Naive thymus-derived CD4-positive, alpha-beta T cell (primary cell): ENCODE results near the gene TLCD5. TPM values are rescaled to one million over a fixed set of nuclear protein-coding genes. Genes with fewer than 3 reads are reported as not detected.

Experiments
- ATAC-seq: fragments of 150-1000 bp; cut with Tn5 transposase; 2 replicates; pipeline ENCODE4 v1.10.0; 2021; ENCODE audit warnings: mild to moderate bottlenecking, moderate library complexity
- CTCF ChIA-PET: fragments of 350-600 bp; sonication (Branson Sonifier 250); formaldehyde crosslinking; loops from one replicate; lab custom pipeline; 2021; ENCODE audit warnings: antibody characterized with exemption; lab: Charles Lee
- POLR2A ChIA-PET: fragments of 350-600 bp; sonication (Branson Sonifier 250); formaldehyde crosslinking; loops from one replicate; lab custom pipeline; 2021; ENCODE audit warnings: antibody characterized with exemption, inconsistent platforms; lab: Charles Lee
- DNase-seq, 9 donors: peaks; one replicate each; pipeline versions ENCODE4 v3.0.0 to v3.0.0-alpha.2; 2020 to 2022; ENCODE audit warnings: mixed read lengths in 1 of 9
- H3K27ac ChIP-seq: one replicate; pipeline ENCODE4 v1.7.0; 2013; ENCODE audit warnings: mild to moderate bottlenecking, low read depth, low read length, moderate library complexity
- H3K27me3 ChIP-seq, 2 donors: one replicate each; pipeline ENCODE4 v1.7.0; 2013; ENCODE audit warnings: low read length in 2 of 2, mild to moderate bottlenecking in 2 of 2, moderate library complexity in 2 of 2; ENCODE audit not compliant: control insufficient read depth in 2 of 2, insufficient read depth in 2 of 2
- H3K36me3 ChIP-seq, 3 experiments: 1 replicate in 2 of 3; 2 replicates in 1 of 3; pipeline ENCODE4 v1.7.0; 2013; ENCODE audit warnings: low read length in 3 of 3, mild to moderate bottlenecking in 3 of 3, moderate library complexity in 1 of 3; ENCODE audit not compliant: insufficient read depth in 3 of 3, control insufficient read depth in 2 of 3
- H3K4me1 ChIP-seq, 2 donors: one replicate each; pipeline ENCODE4 v1.7.0; 2013; ENCODE audit warnings: low read length in 2 of 2, mild to moderate bottlenecking in 2 of 2, moderate library complexity in 1 of 2; ENCODE audit not compliant: control insufficient read depth in 2 of 2, insufficient read depth in 2 of 2
- H3K4me3 ChIP-seq: 2 replicates; pipeline ENCODE4 v1.7.0; 2013; ENCODE audit warnings: mild to moderate bottlenecking, low read length
- H3K9me3 ChIP-seq, 3 experiments: 1 replicate in 2 of 3; 2 replicates in 1 of 3; pipeline ENCODE4 v1.7.0; 2013; ENCODE audit warnings: low read length in 3 of 3; ENCODE audit not compliant: control insufficient read depth in 2 of 3
- H3K27ac Mint-ChIP-seq, 9 donors: one replicate each; pipeline ENCODE4 v1.8.0; 2020 to 2022; ENCODE audit warnings: mixed read lengths in 9 of 9, mild to moderate bottlenecking in 8 of 9, moderate library complexity in 5 of 9, inconsistent platforms in 2 of 9
- H3K27me3 Mint-ChIP-seq, 5 donors: one replicate each; pipeline ENCODE4 v1.8.0; 2021 to 2022; ENCODE audit warnings: mixed read lengths in 5 of 5, mild to moderate bottlenecking in 1 of 5
- H3K36me3 Mint-ChIP-seq, 5 donors: one replicate each; pipeline ENCODE4 v1.8.0; 2020 to 2022; ENCODE audit warnings: mixed read lengths in 5 of 5, mild to moderate bottlenecking in 3 of 5, inconsistent platforms in 1 of 5
- H3K4me1 Mint-ChIP-seq, 7 donors: one replicate each; pipeline ENCODE4 v1.8.0; 2020 to 2022; ENCODE audit warnings: mixed read lengths in 7 of 7, mild to moderate bottlenecking in 3 of 7, inconsistent platforms in 1 of 7
- H3K4me3 Mint-ChIP-seq, 10 donors: one replicate each; pipeline ENCODE4 v1.8.0; 2020 to 2022; ENCODE audit warnings: mild to moderate bottlenecking in 10 of 10, mixed read lengths in 10 of 10, moderate library complexity in 6 of 10, inconsistent platforms in 2 of 10
- H3K9me3 Mint-ChIP-seq, 11 donors: one replicate each; pipeline ENCODE4 v1.8.0; 2020 to 2022; ENCODE audit warnings: mixed read lengths in 11 of 11, mild to moderate bottlenecking in 4 of 11, inconsistent platforms in 1 of 11, moderate library complexity in 1 of 11
- intact Hi-C, 2 donors: fragments of 100-400 bp; cut with micrococcal nuclease; formaldehyde crosslinking; loops; one replicate each; pipeline ENCODE4 v1.15.1; 2023
- polyA plus RNA-seq, 2 donors: library from polyadenylated mRNA; unstranded; fragments of 300-500 nt; fragmentation: Illumina TruSeq; gene quantifications; one replicate each; pipeline ENCODE4 v1.2.3, GENCODE V29; 2021
- total RNA-seq, 6 experiments: library from RNA in 5 of 6; stranded (reverse) in 5 of 6; gene quantifications; 1 replicate in 5 of 6; 2 replicates in 1 of 6; pipeline ENCODE4 v1.2.3 and lab custom pipeline; 2021 to 2026

The TLCD5 gene
- total and polyA plus RNA-seq, 7 experiments from 2014 or later, result 0.11 to 0.48 (median 0.17) TPM; not detected in 4

DNA sequence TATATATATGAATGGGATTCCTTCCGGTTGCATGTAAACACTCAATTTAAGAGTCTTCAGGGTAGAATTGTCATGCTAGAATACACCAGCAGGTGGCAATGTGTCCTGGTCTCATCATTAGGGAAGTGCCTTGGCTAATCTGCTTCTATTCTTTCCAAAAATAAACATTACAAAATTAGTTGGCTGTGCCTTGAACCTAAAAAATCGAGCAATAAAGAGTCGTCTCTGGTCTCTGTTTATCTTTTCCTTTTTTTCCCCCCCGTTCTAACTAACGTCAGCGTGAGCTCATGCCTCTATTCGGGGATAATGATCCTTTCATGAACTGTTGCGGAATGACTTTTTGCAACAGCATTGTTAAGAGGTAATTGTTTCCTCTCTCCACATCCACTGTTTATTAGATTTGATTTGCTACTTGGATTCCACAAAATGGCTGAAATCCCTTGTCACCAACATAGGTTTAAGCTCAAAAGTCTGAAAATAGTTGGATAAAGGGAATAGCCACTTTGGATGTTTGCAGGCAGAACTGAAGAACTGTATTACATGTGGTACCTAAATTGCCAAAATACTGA, 9.9 kb downstream of the TLCD5 start:
- ChIA-PET POLR2A (interaction anchor here (1.1 kb wide), 1 partner anchor 8 kb away, joined by 4 read pairs; no protein-coding TSS in a partner anchor), CTCF (interaction anchor here (1.0 to 3.7 kb wide), 4 partner anchors 15 to 349 kb away, joined by 3 to 23 read pairs (median 4); no protein-coding TSS in a partner anchor)
- intact Hi-C loops, result loop anchor here (1.0 to 10.0 kb wide), 10 partner anchors 9 to 859 kb away; partner anchors contain the start of genes GRIK4 (in 2 of the 2), NECTIN1 (in 1 of the 2) and OAF (in 1 of the 2)
- H3K4me1 Mint-ChIP-seq, result peaks cover 20 to 36% (median 30%) of the 10 kb centered on the region in 7 donors
- peak overlapping the region; percentile 44 to 86 (median 72) for H3K4me3 Mint-ChIP-seq
- peak; percentile 70 for ATAC-seq
- H3K9me3 ChIP-seq, result no peaks in the 10 kb centered on the region
- H3K4me1 ChIP-seq, result peaks cover 13 to 22% of the 10 kb centered on the region in 2 donors
- H3K36me3 ChIP-seq, result no peaks in the 10 kb centered on the region
- DNase-seq, result peak in 8 of 9 donors; percentile 32 to 70 (median 60)
- H3K9me3 Mint-ChIP-seq, result peaks cover 0 to 13% (median 0%) of the 10 kb centered on the region in 11 donors
- peaks cover 0 to 23% of the 10 kb centered on the region in 2 donors for H3K27me3 ChIP-seq
- H3K36me3 Mint-ChIP-seq, result peaks cover 0 to 5% (median 0%) of the 10 kb centered on the region in 5 donors
- no peak overlapping the region for H3K27ac ChIP-seq
- peak overlapping the region; percentile 65 for H3K4me3 ChIP-seq
- H3K27ac Mint-ChIP-seq, result peak overlapping the region in 2 of 9 donors; percentile 64 to 77
- H3K27me3 Mint-ChIP-seq, result peaks cover 54 to 64% (median 59%) of the 10 kb centered on the region in 5 donors

DNA sequence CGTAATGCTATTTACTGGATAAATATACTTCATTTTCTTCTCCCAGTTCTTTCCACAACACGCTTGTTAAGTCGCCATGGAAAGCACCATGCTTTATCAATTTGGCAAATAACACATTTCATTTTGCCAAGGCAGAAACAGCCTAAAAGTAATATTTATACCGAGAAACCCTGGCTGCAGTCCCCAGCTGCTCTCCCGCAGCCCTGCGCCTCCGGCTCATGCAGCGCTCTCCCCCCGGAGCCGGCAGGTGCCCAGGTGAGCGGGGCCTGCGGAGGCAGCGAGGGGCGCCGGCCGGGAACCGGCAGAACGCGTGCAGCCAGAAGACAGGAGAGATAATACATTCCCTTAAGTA, 10.4 kb downstream of the TLCD5 start:
- intact Hi-C loops, result loop anchor here (1.0 to 10.0 kb wide), 10 partner anchors 9 to 859 kb away; partner anchors contain the start of genes GRIK4 (in 2 of the 2), NECTIN1 (in 1 of the 2) and OAF (in 1 of the 2)
- Mint-ChIP-seq H3K4me3 (peak overlapping the region; percentile 34 to 86 (median 62)), H3K36me3 (peaks cover 0 to 6% (median 0%) of the 10 kb centered on the region in 5 donors), H3K9me3 (peaks cover 0 to 13% (median 0%) of the 10 kb centered on the region in 11 donors), H3K27ac (no peak overlapping the region), H3K4me1 (peaks cover 20 to 36% (median 31%) of the 10 kb centered on the region in 7 donors), H3K27me3 (peaks cover 55 to 64% (median 60%) of the 10 kb centered on the region in 5 donors)
- ATAC-seq, result peak; percentile 27
- H3K27ac ChIP-seq, result no peak overlapping the region
- peaks cover 0 to 23% of the 10 kb centered on the region in 2 donors for H3K27me3 ChIP-seq
- H3K4me3 ChIP-seq, result peak overlapping the region; percentile 65
- DNase-seq, result peak in 1 of 9 donors; percentile 34
- no peaks in the 10 kb centered on the region for H3K36me3 ChIP-seq
- ChIA-PET CTCF (interaction anchor here (1.0 to 3.7 kb wide), 3 partner anchors 14 to 349 kb away, joined by 3 to 23 read pairs (median 4); no protein-coding TSS in a partner anchor), POLR2A (interaction anchor here (1.1 kb wide), 1 partner anchor 9 kb away, joined by 4 read pairs; no protein-coding TSS in a partner anchor)
- H3K9me3 ChIP-seq, result no peaks in the 10 kb centered on the region
- peaks cover 13 to 22% of the 10 kb centered on the region in 2 donors for H3K4me1 ChIP-seq

DNA sequence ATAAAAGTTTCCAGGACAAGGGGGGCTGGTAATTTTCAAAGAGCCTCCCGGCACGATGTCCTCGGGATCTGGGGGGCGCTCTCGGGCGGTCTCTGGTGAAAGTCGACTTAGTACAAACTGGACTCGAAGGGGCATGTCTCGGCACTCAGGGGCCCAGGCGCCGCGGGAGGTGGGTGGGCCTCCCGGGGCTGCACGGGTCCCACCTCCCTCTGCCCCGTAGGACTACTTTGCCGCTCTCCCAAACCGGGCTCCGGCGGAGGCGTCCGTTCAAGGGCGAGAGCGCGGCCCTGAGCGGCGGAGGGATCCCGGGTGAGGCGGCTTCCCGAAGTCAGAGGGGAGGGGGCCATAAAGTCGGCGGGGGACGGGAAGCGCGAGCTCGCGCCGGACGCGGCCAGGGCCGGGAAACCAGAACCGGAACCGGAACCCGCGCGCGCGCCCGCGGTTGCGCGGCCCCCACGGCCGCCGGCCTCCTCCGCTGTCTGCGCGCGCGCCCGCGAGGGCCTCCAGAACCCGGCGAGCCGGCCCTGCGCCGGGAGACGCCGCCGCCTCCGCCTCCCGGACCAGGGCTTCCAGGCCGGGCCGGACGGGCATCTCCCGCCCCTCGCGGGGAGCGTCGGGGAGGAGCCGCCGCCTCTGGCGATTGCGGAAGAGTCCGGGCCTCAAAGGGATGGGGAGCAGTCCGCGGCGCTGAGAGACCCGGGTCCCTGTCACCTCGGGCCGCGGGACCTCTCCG, 11.0 kb downstream of the TLCD5 start, which contains the start of gene ARHGEF12:
ARHGEF12 (plus strand) TSS at position 506 of the 733 bp plus-strand sequence. CDS start 831 bp downstream, outside the sequence.
- peaks cover 58 to 68% (median 63%) of the 10 kb centered on the region in 5 donors for H3K27me3 Mint-ChIP-seq
- H3K9me3 Mint-ChIP-seq, result peaks cover 0 to 13% (median 0%) of the 10 kb centered on the region in 11 donors
- peaks cover 0 to 8% (median 0%) of the 10 kb centered on the region in 5 donors for H3K36me3 Mint-ChIP-seq
- DNase-seq (peak; percentile 16 to 86 (median 47)), ATAC-seq (peak; percentile 72)
- no peak within 1 kb of the TSS for H3K27ac ChIP-seq
- H3K27me3 ChIP-seq, result peaks cover 0 to 26% of the 10 kb centered on the region in 2 donors
- peak within 1 kb of the TSS; percentile 65 for H3K4me3 ChIP-seq
- peaks cover 20 to 36% (median 31%) of the 10 kb centered on the region in 7 donors for H3K4me1 Mint-ChIP-seq
- ChIA-PET POLR2A (interaction anchor here (0.5 kb wide), 1 partner anchor 845 kb away, joined by 5 read pairs; no protein-coding TSS in a partner anchor), CTCF (interaction anchor here (3.7 kb wide), 1 partner anchor 348 kb away, joined by 23 read pairs; no protein-coding TSS in a partner anchor)
- peak within 1 kb of the TSS; percentile 75 to 95 (median 87) for H3K4me3 Mint-ChIP-seq
- H3K4me1 ChIP-seq, result peaks cover 13 to 22% of the 10 kb centered on the region in 2 donors
- intact Hi-C loops, result loop anchor here (1.0 to 10.0 kb wide), 11 partner anchors 8 to 858 kb away; partner anchors contain the start of genes GRIK4 (in 2 of the 2), NECTIN1 (in 1 of the 2) and OAF (in 1 of the 2)
- H3K9me3 ChIP-seq, result no peaks in the 10 kb centered on the region
- no peaks in the 10 kb centered on the region for H3K36me3 ChIP-seq
- H3K27ac Mint-ChIP-seq, result peak within 1 kb of the TSS in 6 of 9 donors; percentile 8 to 82 (median 65)

DNA sequence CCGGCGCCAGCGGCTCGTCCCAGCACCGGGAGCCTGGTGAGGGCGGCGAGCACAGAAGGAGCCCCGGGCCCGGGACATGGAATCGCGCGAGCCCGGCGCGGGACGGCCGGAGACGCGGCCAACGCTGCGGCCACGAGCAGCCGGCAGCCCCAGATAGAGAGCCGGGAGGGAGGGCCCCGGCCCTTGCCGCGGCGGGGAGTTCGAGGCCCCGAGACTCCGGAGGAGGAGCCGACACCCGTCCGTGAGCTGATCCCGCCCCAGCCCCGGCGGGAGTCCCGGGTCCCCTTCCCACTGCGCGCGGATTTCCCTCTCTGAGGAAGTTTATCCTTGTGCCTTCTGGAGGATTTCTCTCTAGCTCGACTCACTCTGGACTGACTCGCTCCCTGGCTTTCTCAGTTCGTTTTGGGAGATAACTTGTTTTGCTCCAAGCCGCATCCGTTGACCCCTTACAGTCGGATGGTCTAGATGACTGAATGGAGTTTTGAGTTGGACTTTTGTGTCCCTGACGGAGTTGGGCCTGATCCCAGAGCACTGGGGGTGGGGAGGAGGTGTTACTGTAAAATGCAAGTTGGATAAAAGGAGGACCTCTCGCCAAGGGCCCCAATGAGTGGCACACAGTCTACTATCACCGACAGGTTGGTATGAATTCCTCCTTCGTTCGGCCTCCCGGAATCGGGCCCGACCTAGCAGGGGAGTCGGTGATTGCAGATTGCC, 11.7 kb downstream of the TLCD5 start:
- peak; percentile 20 for ATAC-seq
- intact Hi-C loops, result loop anchor here (1.0 to 10.0 kb wide), 6 partner anchors 8 to 612 kb away; partner anchors contain the start of genes GRIK4 (in 1 of the 2), NECTIN1 (in 1 of the 2) and OAF (in 1 of the 2)
- Mint-ChIP-seq H3K27ac (peak overlapping the region in 6 of 9 donors; percentile 8 to 82 (median 60)), H3K9me3 (peaks cover 0 to 13% (median 0%) of the 10 kb centered on the region in 11 donors), H3K4me3 (peak overlapping the region; percentile 75 to 95 (median 87)), H3K36me3 (peaks cover 0 to 8% (median 0%) of the 10 kb centered on the region in 5 donors), H3K4me1 (peaks cover 20 to 36% (median 31%) of the 10 kb centered on the region in 7 donors), H3K27me3 (peaks cover 55 to 67% (median 61%) of the 10 kb centered on the region in 5 donors)
- POLR2A ChIA-PET, result interaction anchor here (0.5 to 0.7 kb wide), 2 partner anchors 551 to 845 kb away, joined by 3 to 5 read pairs; no protein-coding TSS in a partner anchor
- Histone ChIP-seq H3K4me1 (peaks cover 13 to 22% of the 10 kb centered on the region in 2 donors), H3K27ac (no peak overlapping the region), H3K4me3 (peak overlapping the region; percentile 65), H3K9me3 (no peaks in the 10 kb centered on the region), H3K27me3 (peaks cover 0 to 31% of the 10 kb centered on the region in 2 donors), H3K36me3 (no peaks in the 10 kb centered on the region)
- CTCF ChIA-PET, result interaction anchor here (3.7 kb wide), 1 partner anchor 348 kb away, joined by 23 read pairs; no protein-coding TSS in a partner anchor
- peak in 4 of 9 donors; percentile 10 to 26 (median 16) for DNase-seq

DNA sequence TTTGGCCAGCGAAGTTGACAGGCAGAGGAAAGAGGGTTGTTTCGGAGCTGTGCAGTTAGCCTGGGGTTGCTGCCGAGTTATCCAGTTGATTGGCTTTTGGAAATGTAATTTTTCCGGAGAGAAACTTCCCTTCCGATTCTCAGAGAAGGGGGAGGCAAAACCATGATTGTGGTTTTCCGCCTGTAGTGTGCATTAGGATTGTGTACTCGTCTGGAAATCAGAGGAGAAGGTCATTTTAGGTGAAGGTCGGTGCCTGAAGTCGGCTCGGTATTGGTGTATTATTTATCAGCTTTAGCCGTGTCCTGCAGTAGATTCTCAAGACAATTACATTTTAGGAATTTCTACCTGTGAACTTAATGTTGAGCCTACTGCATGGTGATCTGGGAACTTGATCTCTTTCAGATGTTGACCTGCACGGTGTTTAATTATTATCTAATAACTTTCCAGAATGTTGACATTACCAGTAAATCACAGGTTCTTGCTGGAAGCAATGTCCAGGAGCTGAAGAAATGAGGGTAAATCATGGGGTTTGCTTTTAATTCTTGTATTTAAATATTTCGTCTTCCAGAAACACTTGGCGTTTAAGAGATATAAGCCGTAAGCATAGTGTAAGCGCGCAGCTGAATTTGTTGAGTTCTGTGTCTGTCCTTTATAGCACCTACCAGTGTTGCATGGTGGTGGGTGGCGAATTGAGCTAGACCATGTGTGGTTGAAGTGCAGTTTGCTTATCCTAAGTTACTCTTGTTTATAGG, 12.4 kb downstream of the TLCD5 start:
- H3K4me3 ChIP-seq, result peak overlapping the region; percentile 65
- no peaks in the 10 kb centered on the region for H3K36me3 ChIP-seq
- peaks cover 13 to 22% of the 10 kb centered on the region in 2 donors for H3K4me1 ChIP-seq
- H3K36me3 Mint-ChIP-seq, result peaks cover 0 to 10% (median 5%) of the 10 kb centered on the region in 5 donors
- peaks cover 26 to 40% (median 31%) of the 10 kb centered on the region in 7 donors for H3K4me1 Mint-ChIP-seq
- CTCF ChIA-PET, result no interaction called here
- peaks cover 0 to 18% (median 5%) of the 10 kb centered on the region in 11 donors for H3K9me3 Mint-ChIP-seq
- intact Hi-C loops, result loop anchor here (5.0 to 10.0 kb wide), 5 partner anchors 75 to 613 kb away; partner anchors contain the start of genes GRIK4 (in 1 of the 2), NECTIN1 (in 1 of the 2) and OAF (in 1 of the 2)
- peak overlapping the region in 6 of 9 donors; percentile 8 to 82 (median 49) for H3K27ac Mint-ChIP-seq
- DNase-seq (no peak), ATAC-seq (no peak)
- POLR2A ChIA-PET, result no interaction called here
- peaks cover 0 to 38% of the 10 kb centered on the region in 2 donors for H3K27me3 ChIP-seq
- peaks cover 54 to 71% (median 66%) of the 10 kb centered on the region in 5 donors for H3K27me3 Mint-ChIP-seq
- peak overlapping the region; percentile 75 to 95 (median 87) for H3K4me3 Mint-ChIP-seq
- no peak overlapping the region for H3K27ac ChIP-seq
- no peaks in the 10 kb centered on the region for H3K9me3 ChIP-seq
